ENCODE results near the gene PRXL2C.

DNA sequence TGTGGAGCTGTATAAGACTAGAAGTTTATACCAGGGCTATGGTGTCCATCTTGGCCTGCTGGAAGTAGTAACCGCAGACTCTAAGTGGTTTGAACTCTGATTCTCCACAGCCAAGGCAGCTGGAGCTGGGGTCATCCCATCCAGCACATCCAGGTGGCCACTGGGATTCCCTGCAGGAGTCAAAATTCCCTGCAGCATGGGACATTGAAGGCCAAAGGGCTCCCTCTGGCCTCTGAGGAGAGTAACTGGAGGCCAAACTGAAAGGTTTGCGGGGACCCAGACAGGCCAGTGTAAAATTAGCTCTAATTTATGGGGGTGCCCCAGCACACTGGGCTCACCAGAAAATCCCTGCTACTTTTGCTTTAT is 12.2 kb upstream of the PRXL2C start:
- TF ChIP-seq TAF1 (IDR thresholded peaks at IDR 0.05; ENCODE audit: low read depth, low read length) = no peak
- no peak for TF ChIP-seq POLR2AphosphoS5 (IDR thresholded peaks at IDR 0.05; ENCODE audit: low read depth, low read length)
